ENCODE measurements around the gene SRSF8. TPM values are rescaled to one million over a fixed set of nuclear protein-coding genes. Genes with fewer than 3 reads are reported as not detected.

Gene SRSF8
- total and polyA plus RNA-seq, 7 donors = 17.7 to 35.3 (median 26.6) TPM

GRCh38 chr11:95055283-95055897 lies 11.3 kb upstream of the SRSF8 start:
- Histone ChIP-seq H3K4me1 (no peaks in the 10 kb centered on the region), H3K27ac (no peak overlapping the region), H3K9me3 (no peaks in the 10 kb centered on the region), H3K4me3 (no peak overlapping the region), H3K27me3 (ENCODE audit: insufficient read depth in 3 of 3, low read length in 2 of 3) (no peaks in the 10 kb centered on the region), H3K36me3 (ENCODE audit: insufficient read depth in 1 of 2, low read depth in 1 of 2) (no peaks in the 10 kb centered on the region)
- WGBS, 3 donors = 43 to 45% (median 44%) methylated on average over 2 of the region's 2 CpGs
- TF ChIP-seq CTCF (IDR thresholded peaks at IDR 0.05) = no peak
- intact Hi-C loops (cut with DNase I) = no loop called here
- no peak for DNase-seq
- ATAC-seq = no peak

- no peak for ATAC-seq
- DNase-seq = no peak
- WGBS, 3 donors = 91 to 95% (median 94%) methylated on average over 8 of the region's 8 CpGs
- intact Hi-C loops (cut with DNase I) = no loop called here
- no peak for TF ChIP-seq CTCF (IDR thresholded peaks at IDR 0.05)
- Histone ChIP-seq H3K27ac (no peak overlapping the region), H3K9me3 (no peaks in the 10 kb centered on the region), H3K27me3 (ENCODE audit: insufficient read depth in 3 of 3, low read length in 2 of 3) (no peaks in the 10 kb centered on the region), H3K36me3 (ENCODE audit: insufficient read depth in 1 of 2, low read depth in 1 of 2) (no peaks in the 10 kb centered on the region), H3K4me1 (no peaks in the 10 kb centered on the region), H3K4me3 (no peak overlapping the region)
Observed at GRCh38 chr11:95057959-95058358, 8.8 kb upstream of the SRSF8 start.

GRCh38 chr11:95058621-95059020 lies 8.1 kb upstream of the SRSF8 start:
- Histone ChIP-seq H3K27ac (no peak overlapping the region), H3K4me1 (no peaks in the 10 kb centered on the region), H3K36me3 (ENCODE audit: insufficient read depth in 1 of 2, low read depth in 1 of 2) (no peaks in the 10 kb centered on the region), H3K4me3 (no peak overlapping the region), H3K27me3 (ENCODE audit: insufficient read depth in 3 of 3, low read length in 2 of 3) (no peaks in the 10 kb centered on the region), H3K9me3 (no peaks in the 10 kb centered on the region)
- 84 to 87% (median 84%) methylated on average over 1 of the region's 1 CpG for WGBS, 3 donors
- intact Hi-C loops (cut with DNase I) = no loop called here
- ATAC-seq (no peak), DNase-seq (no peak)
- TF ChIP-seq CTCF (IDR thresholded peaks at IDR 0.05) = no peak

GRCh38 chr11:95059046-95059445 lies 7.7 kb upstream of the SRSF8 start:
- 74 to 82% (median 76%) methylated on average over 6 of the region's 6 CpGs for WGBS, 3 donors

More at GRCh38 chr11:95059046-95059445, 7.7 kb upstream of the SRSF8 start:
- Histone ChIP-seq H3K4me1 (no peaks in the 10 kb centered on the region), H3K27me3 (ENCODE audit: insufficient read depth in 3 of 3, low read length in 2 of 3) (no peaks in the 10 kb centered on the region), H3K36me3 (ENCODE audit: insufficient read depth in 1 of 2, low read depth in 1 of 2) (no peaks in the 10 kb centered on the region), H3K4me3 (no peak overlapping the region), H3K27ac (no peak overlapping the region), H3K9me3 (no peaks in the 10 kb centered on the region)
- ATAC-seq (no peak), DNase-seq (no peak)
- intact Hi-C loops (cut with DNase I) = no loop called here
- TF ChIP-seq CTCF (IDR thresholded peaks at IDR 0.05) = no peak

Measured in psoas muscle (tissue), 8 donors.